ENCODE data around the gene TTC28.

DNA sequence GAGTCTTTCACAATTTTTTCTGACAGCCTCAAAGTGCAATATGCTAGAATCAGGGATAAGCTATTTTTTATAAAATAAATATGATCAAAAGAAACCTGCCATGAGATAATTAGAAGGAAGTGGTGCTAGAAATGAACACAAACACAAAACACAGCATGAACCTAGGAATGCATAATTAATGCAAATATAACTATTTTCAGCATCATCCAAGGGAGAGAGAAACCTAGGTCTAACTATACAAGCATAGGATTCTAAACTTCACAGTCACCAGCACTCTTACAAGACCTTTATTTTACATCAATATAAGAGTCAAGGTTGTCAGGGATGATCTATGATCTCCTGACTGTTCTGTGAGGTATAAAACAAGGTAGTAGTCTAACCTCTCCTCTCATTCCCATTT, 29.2 kb downstream of the TTC28 start:
- TF ChIP-seq EP300 (IDR thresholded peaks at IDR 0.05): no peak
- TF ChIP-seq, protein P1, sequence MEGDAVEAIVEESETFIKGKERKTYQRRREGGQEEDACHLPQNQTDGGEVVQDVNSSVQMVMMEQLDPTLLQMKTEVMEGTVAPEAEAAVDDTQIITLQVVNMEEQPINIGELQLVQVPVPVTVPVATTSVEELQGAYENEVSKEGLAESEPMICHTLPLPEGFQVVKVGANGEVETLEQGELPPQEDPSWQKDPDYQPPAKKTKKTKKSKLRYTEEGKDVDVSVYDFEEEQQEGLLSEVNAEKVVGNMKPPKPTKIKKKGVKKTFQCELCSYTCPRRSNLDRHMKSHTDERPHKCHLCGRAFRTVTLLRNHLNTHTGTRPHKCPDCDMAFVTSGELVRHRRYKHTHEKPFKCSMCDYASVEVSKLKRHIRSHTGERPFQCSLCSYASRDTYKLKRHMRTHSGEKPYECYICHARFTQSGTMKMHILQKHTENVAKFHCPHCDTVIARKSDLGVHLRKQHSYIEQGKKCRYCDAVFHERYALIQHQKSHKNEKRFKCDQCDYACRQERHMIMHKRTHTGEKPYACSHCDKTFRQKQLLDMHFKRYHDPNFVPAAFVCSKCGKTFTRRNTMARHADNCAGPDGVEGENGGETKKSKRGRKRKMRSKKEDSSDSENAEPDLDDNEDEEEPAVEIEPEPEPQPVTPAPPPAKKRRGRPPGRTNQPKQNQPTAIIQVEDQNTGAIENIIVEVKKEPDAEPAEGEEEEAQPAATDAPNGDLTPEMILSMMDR (IDR thresholded peaks at IDR 0.05): no peak
- TF ChIP-seq POLR2AphosphoS5 (IDR thresholded peaks at IDR 0.05): no peak
- no peak for TF ChIP-seq POLR2A (IDR thresholded peaks at IDR 0.05)

Measured in gastroesophageal sphincter (tissue), 3 donors.